Left renal cortex interstitium (tissue), 4 donors: Measurements from ENCODE around the gene SLC25A18. TPM values are rescaled to one million over a fixed set of nuclear protein-coding genes. Genes with fewer than 3 reads are reported as not detected.
A peak's percentile ranks its signal among the peaks of the same experiment; 100 is the strongest.
"Not testable (repeated sequence)": the region's sequence is repeated elsewhere in the genome, so short reads cannot be mapped to it uniquely, and the experiment has no call there.

Experiments used
- DNase-seq, 4 donors: peaks; one replicate each; pipeline ENCODE4 v3.0.0-alpha.2; 2013; ENCODE audit warnings: low read depth in 4 of 4, low spot score in 2 of 4, missing footprints in 1 of 4
- polyA plus RNA-seq, 4 donors: library from polyadenylated mRNA; unstranded; fragments of 120-200 nt; gene quantifications; one replicate each; pipeline ENCODE4 v1.2.1, GENCODE V29; 2013; ENCODE audit not compliant: insufficient read length in 4 of 4

The SLC25A18 gene
- polyA plus RNA-seq, 4 donors, result 1.2 to 2.0 (median 1.6) TPM

- DNase-seq, result no peak
Measured at GRCh38 chr22:17603668-17604067, 40.4 kb downstream of the SLC25A18 start.

DNA sequence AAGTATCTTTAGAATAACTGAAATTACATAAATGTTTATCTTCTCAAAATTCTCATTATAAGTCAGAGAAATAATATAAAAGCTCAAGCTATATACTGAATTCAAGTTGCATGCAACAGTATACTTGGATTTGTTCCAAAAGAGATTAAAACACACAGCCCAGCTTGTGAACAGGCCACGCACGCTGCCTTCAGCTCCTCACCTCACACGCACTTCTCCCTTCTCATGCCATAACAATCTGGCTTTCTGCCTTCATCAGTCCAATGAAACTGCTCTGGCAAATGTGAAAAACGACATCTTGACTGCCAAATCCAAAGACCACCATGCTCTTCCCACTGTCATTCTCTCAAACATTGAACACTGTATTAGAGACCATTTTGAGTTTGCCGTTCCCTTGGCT lies 43.2 kb downstream of the SLC25A18 start:
- DNase-seq, result no peak

DNA sequence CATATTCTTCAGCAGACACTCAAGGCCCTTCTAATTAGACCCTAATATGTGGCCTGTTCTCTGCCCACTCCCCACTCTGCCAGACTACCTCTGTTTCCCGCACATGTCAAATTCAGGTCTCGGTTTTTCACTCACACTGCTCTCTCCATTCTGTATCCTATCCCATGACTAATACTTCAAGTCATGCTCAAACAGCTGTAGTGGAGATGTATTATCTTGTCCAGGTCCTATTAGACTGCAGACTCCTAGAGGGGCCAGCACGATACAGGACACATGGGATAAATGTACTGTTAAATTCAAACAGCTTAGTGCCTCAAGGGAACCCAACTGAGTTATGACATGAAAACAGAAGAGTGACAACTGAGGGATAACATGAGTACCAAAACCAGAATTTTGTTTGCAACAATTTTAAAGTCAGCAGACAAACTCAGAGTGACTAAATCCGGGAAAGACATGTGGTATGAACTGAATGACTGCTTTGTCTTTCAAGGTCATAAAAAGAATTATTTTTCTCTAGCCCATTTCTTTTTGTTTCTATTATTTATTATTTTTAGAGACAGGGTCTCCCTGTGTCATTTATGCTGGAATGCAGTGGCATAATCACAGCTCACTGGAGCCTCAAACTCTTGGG lies 44.7 kb downstream of the SLC25A18 start:
- DNase-seq, result no peak

DNA sequence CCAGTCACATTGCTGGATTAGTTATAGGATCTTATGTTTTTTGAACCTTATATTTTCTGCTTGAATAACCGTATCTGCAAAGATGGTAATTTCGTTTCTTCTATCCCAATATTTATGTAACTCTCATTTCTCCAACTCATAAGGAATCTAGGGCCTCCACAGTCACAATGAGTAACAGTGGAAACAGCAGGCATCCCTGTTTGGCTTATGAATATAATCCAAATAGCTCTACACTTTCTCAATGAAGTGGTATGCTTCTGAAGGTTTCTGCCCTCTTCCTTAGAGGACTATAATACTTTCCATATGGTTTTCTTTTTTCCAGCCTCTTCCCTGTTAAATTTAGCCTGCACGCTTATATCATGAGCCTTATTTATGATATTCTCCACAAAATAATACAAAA lies 48.8 kb downstream of the SLC25A18 start:
- DNase-seq, result no peak

GRCh38 chr22:17613280-17613679 lies 50.0 kb downstream of the SLC25A18 start:
- no peak for DNase-seq

DNA sequence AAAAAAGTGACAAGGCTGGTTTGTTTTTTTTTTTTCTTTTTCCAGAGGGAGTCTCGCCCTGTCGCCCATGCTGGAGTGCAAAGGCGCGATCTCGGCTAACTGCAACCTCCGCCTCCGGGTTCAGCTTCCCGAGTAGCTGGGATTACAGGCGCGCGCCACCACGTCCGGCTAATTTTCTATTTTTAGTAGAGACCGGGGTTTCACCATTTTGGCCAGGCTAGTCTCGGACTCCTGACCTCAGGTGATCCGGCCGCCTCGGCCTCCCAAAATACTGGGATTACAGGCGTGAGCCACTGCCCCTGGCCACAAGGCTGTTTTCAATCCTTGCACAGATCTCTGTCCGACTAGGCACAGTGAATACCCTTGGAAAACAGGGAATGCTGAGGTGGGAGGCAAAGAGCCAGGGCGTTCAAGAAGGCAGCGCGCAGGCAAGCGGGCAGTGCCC lies 64.7 kb downstream of the SLC25A18 start:
- DNase-seq, result no peak

DNA sequence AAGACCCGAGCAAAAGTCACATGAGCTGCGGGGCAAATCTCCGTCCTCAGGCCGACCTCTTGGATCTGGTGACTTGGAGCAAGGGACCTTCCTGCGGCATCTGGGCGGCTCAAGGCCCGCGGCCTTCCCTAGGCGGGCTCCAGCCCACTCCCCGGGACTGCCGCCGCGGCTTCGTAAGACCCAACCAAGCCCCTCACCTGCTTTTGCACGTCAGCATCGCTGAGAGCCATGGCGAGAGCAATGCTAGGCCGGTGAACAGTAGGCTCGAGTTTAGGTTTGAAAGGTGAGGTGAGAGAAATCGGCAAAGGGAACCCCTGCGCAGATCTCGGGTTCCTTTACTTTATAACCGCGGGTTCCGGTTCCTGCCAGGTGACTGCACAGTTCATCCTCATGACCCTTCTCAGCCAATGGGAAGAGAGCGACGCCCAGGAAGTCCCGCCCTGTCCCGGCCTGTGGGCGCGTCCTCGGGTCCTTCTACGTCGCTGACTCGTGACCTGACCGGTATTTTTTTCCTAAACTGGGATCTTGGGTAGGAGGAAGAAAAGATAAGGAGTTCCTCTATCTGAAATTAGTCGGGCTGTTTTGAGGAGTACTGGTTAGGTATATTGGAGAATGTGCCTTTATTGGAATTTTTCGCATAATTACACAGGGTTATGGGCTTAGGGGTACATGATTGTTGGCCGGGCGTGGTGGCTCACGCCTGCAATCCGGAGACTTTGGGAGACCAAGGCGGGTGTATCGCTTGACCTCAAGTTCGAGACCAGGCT lies 65.3 kb downstream of the SLC25A18 start, which contains the start of gene ATP6V1E1:
ATP6V1E1 (minus strand) TSS at position 344 of the 767 bp plus-strand sequence; CDS start at position 230, 114 bp downstream.
- peak; percentile 82 to 94 (median 90) for DNase-seq

GRCh38 chr22:17629173-17629489 lies 65.8 kb downstream of the SLC25A18 start:
- DNase-seq, result no peak

DNA sequence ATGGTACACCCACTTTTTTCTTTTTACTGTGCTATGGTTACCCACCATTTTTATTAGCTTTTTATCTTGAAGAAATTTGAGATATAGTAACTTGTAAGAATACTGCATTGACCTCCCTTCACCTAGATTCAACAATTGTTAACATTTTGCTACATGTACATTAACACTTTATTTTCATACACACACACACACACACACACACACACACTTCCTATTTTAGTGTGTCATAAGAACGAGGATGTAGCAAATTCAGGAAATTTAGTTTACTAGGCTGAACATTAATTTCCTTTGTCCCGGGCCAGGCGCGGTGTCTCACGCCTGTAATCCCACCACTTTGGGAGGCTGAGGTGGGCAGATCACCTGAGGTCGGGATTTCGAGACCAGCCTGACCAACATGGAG lies 66.3 kb downstream of the SLC25A18 start:
- no peak for DNase-seq

- DNase-seq, result no peak
Measured at GRCh38 chr22:17631076-17631565, 67.8 kb downstream of the SLC25A18 start.

DNA sequence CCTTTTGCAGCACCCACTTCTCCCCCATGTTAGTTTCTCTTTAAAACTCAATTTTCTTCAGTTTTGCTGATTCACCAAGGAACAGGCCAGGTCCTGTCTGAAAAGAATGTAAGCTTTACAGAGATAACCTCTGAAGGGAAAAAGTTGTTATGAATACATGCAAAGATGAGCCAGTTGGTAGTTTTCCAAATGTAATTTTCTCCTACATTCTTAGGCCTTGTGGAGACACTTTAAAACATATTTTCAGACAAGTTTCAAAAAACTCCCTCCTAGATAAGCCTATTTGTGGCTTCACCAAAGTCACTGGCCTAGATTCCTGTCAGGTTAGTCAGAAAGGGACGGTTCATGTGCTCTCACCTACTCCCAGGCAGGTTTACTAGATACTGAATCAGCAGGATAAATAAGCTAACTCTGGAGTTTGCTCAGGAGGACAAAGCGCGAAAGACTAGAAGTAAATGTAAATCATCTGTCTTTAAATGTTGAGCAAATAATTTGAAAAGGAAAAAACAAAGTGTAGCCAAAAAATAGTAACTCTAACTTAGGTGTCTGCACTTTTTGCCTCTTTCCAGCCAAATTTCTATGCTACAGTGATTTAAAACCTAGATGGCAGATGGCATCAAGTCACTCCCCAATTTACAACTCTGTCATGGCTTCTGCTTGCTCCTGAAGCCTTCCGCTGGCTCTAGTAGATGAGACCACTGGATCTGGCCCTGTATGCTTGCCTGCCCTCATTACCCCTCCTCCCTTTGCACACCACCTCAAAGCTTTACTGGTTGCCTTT lies 70.1 kb downstream of the SLC25A18 start:
- no peak for DNase-seq

DNA sequence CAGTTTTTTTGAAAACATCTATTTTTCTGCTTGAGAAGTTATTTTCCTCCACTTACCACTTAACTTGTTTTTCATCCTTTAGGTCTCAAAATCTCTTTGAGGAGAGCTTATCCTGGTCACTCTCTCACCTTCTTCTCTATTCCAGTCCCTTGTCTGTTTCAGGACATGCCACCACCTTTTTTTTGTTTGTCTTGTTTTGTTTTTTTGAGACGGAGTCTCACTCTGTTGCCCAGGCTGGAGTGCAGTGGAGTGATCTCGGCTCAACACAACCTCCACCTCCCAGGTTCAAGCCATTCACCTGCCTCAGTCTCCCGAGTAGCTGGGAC lies 70.7 kb downstream of the SLC25A18 start:
- DNase-seq, result no peak

GRCh38 chr22:17634696-17635095 lies 71.4 kb downstream of the SLC25A18 start:
- no peak for DNase-seq

GRCh38 chr22:17636850-17637249 lies 73.6 kb downstream of the SLC25A18 start:
- not testable (repeated sequence) for DNase-seq

GRCh38 chr22:17637490-17638181 lies 74.3 kb downstream of the SLC25A18 start:
- DNase-seq, result no peak

GRCh38 chr22:17638182-17638431 lies 74.8 kb downstream of the SLC25A18 start:
- DNase-seq, result no peak

- peak; percentile 83 to 91 (median 86) for DNase-seq
Measured at GRCh38 chr22:17638432-17639246, 75.3 kb downstream of the SLC25A18 start, which contains the start of gene BCL2L13. Gene BCL2L13, plus strand, starts transcription at chr22:17638757. Its CDS starts 16,955 bp downstream, at chr22:17655712.

DNA sequence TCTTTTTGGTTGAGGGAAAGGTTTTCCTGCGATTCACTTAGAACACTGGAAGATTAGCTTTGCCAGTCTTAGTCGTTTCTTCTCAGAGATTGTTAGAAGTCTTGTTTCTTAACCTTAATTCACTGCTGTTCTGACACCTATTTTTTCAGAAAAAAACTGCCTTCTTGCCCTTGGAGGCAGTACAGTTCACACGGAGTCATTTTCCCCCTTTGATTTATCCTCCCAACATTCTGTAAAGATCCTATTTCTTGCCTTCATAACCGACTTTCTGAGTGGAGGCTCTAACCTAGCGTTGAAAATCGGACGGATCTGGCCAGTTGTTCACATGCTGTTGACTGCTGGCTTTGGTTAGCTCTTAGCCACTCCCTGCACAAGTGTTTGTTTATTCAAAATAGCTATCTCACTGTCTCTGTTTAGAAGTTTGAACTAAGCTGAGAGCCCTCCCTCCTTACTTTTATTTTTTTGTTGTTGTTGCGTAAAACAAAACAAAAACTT lies 76.0 kb downstream of the SLC25A18 start:
- peak; percentile 38 to 53 (median 42) for DNase-seq
